ENCODE results near the gene SPCS3. TPM values are rescaled to one million over a fixed set of nuclear protein-coding genes. Genes with fewer than 3 reads are reported as not detected.
"Not testable (repeated sequence)": the region's sequence is repeated elsewhere in the genome, so short reads cannot be mapped to it uniquely, and the experiment has no call there.

Gene SPCS3
- total and polyA plus RNA-seq, 2 donors, result 47.3 to 192 TPM

DNA sequence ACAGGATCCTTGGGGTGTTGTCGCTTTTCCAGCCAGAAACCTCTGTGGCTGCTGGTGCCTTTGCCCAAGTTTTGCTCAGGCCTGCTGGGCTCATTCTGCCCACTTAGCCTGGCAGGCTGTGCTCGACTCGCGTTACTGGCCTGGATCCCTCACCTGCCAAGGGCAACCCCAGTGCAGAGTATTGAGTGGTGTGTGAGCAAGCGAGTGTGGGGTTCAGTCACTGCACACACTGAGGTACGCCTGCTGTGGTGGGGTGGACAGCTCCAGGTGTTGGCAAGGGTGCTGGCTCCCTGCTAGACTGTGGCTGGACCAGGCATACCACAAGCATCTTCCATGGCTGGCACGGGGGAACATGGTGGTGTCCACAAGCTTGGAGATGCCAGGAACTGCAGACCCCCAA is 22.6 kb downstream of the SPCS3 start:
- H3K4me1 ChIP-seq (ENCODE audit: insufficient read depth), result no peaks in the 10 kb centered on the region
- no peaks in the 10 kb centered on the region for H3K36me3 ChIP-seq (ENCODE audit: insufficient read depth)
- WGBS, result 90% methylated on average over 7 of the region's 7 CpGs
- no peak overlapping the region for H3K27ac ChIP-seq (ENCODE audit: low read depth)
- H3K4me3 ChIP-seq (ENCODE audit: low read depth, low read length), result no peak overlapping the region
- DNase-seq (ENCODE audit: extremely low spot score), result no peak

GRCh38 chr4:176343286-176343685 is 23.5 kb downstream of the SPCS3 start:
- WGBS, result 97% methylated on average over 2 of the region's 2 CpGs
- Histone ChIP-seq H3K36me3 (ENCODE audit: insufficient read depth) (no peaks in the 10 kb centered on the region), H3K4me3 (ENCODE audit: low read depth, low read length) (no peak overlapping the region), H3K4me1 (ENCODE audit: insufficient read depth) (no peaks in the 10 kb centered on the region), H3K27ac (ENCODE audit: low read depth) (no peak overlapping the region)
- DNase-seq (ENCODE audit: extremely low spot score), result no peak

DNA sequence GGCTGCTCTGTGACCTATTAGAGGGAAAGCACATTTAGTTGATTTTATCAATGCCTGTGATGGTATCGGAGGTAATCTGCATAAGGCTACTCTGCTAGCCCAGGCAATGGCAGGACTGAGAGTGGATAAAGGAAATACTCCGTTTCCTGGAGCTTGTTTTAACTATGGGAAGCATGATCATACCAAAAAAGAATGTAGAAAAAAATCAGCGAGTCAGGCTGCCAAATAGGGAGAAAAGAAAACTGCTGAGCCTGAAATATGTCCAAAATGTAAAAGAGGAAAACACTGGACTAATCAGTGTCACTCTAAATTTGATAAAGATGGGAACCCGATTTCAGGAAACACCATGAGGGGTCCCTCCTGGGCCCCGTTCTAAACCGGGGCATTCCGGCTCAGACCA is 25.6 kb downstream of the SPCS3 start:
- WGBS, result 55% methylated on average over 7 of the region's 7 CpGs
- H3K4me1 ChIP-seq (ENCODE audit: insufficient read depth); H3K4me3 ChIP-seq (ENCODE audit: low read depth, low read length); H3K27ac ChIP-seq (ENCODE audit: low read depth); H3K36me3 ChIP-seq (ENCODE audit: insufficient read depth); DNase-seq (ENCODE audit: extremely low spot score): not testable (repeated sequence)

DNA sequence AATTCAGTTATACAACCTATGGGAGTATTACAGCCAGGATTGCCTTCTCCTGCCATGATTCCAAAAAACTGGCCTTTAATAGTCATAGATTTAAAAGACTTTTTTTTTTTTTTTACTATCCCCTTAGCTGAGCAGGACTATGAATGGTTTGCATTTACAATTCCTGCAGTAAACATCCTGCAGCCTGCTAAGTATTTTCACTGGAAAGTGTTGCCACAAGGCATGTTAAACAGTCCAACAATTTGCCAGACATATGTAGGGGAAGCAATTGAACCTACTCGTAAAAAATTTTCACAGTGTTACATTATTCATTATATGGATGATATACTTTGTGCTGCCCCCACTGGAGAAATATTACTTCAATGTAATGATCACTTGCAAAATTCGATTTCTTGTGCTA is 27.1 kb downstream of the SPCS3 start:
- not testable (repeated sequence) for H3K4me3 ChIP-seq (ENCODE audit: low read depth, low read length); H3K4me1 ChIP-seq (ENCODE audit: insufficient read depth); H3K27ac ChIP-seq (ENCODE audit: low read depth); H3K36me3 ChIP-seq (ENCODE audit: insufficient read depth); DNase-seq (ENCODE audit: extremely low spot score)
- 68% methylated on average over 2 of the region's 2 CpGs for WGBS

- 96% methylated on average over 5 of the region's 5 CpGs for WGBS
- Histone ChIP-seq H3K36me3 (ENCODE audit: insufficient read depth) (peaks cover 2% of the 10 kb centered on the region), H3K4me1 (ENCODE audit: insufficient read depth) (no peaks in the 10 kb centered on the region), H3K4me3 (ENCODE audit: low read depth, low read length) (no peak overlapping the region), H3K27ac (ENCODE audit: low read depth) (no peak overlapping the region)
- no peak for DNase-seq (ENCODE audit: extremely low spot score)
These were observed 30.9 kb downstream of the SPCS3 start for GRCh38 chr4:176350671-176351070.

DNA sequence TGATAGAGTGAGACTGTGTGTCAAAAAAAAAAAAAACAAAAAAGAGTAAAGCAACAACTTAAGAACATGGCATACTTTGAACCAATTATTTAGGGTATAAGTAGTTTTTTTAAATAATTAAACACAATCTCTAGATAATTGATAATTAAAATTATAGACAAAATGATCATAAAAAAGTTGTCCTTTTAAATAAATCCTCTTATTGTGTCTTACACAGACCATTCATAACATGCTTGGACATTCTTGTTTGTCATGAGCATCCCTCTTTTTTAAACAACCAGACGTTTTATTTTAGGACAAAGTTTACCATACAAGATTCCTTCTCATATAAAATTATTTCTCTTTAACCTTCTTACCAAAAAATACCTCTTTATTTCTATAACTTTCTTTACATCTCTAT is 35.1 kb downstream of the SPCS3 start:
- no peak for DNase-seq (ENCODE audit: extremely low spot score)
- WGBS, result 50% methylated on average over 1 of the region's 1 CpG
- no peaks in the 10 kb centered on the region for H3K4me1 ChIP-seq (ENCODE audit: insufficient read depth)
- H3K27ac ChIP-seq (ENCODE audit: low read depth), result no peak overlapping the region
- peaks cover 1% of the 10 kb centered on the region for H3K36me3 ChIP-seq (ENCODE audit: insufficient read depth)
- H3K4me3 ChIP-seq (ENCODE audit: low read depth, low read length), result no peak overlapping the region

- no peak for DNase-seq (ENCODE audit: extremely low spot score)
- 35% methylated on average over 4 of the region's 4 CpGs for WGBS
- Histone ChIP-seq H3K27ac (ENCODE audit: low read depth) (no peak overlapping the region), H3K36me3 (ENCODE audit: insufficient read depth) (peaks cover 1% of the 10 kb centered on the region), H3K4me1 (ENCODE audit: insufficient read depth) (no peaks in the 10 kb centered on the region), H3K4me3 (ENCODE audit: low read depth, low read length) (no peak overlapping the region)
These were observed 37.8 kb downstream of the SPCS3 start for GRCh38 chr4:176357359-176358082.

DNA sequence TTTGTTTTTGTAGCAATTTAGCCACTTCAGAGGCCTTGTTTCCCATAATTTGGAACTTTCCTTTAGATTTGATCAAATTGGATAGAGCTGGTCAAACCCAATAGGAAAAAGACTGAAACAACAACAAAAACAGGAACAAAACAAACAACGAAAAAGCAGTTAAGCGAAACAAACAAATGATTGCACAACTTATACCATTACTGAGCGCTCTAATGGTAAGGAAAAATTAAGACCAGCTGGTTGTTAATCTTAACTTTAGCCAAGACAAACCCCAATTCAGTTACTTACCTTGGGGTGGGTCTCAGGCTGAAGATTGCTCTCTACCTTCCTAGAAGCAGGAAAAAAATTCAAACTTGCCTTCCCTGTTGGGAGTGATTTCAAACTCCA is 38.3 kb downstream of the SPCS3 start:
- Histone ChIP-seq H3K4me3 (ENCODE audit: low read depth, low read length) (no peak overlapping the region), H3K27ac (ENCODE audit: low read depth) (no peak overlapping the region), H3K36me3 (ENCODE audit: insufficient read depth) (peaks cover 1% of the 10 kb centered on the region), H3K4me1 (ENCODE audit: insufficient read depth) (no peaks in the 10 kb centered on the region)
- WGBS, result 96% methylated on average over 3 of the region's 3 CpGs
- no peak for DNase-seq (ENCODE audit: extremely low spot score)

DNA sequence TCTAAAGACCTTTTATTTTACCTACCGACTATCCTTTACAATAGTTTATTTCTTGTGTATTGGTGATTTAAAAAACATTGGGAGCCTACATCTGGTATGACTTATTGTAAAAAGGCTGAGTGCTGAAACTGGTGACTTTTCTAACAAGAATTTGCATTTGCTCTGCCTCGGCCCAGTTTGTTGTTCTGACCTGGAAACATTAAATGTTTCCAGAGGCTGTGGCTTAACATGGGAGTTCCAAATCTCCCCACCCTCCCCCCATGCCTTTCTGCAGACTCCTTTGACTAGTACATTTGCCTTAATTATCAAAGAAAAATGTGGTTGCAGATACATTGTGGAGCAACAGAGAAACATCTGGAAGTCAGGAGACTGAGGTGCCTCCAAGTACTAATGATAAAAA is 39.8 kb downstream of the SPCS3 start:
- DNase-seq (ENCODE audit: extremely low spot score), result no peak
- H3K4me3 ChIP-seq (ENCODE audit: low read depth, low read length), result no peak overlapping the region
- WGBS, result 66% methylated on average over 2 of the region's 2 CpGs
- H3K36me3 ChIP-seq (ENCODE audit: insufficient read depth), result peaks cover 1% of the 10 kb centered on the region
- H3K4me1 ChIP-seq (ENCODE audit: insufficient read depth), result no peaks in the 10 kb centered on the region
- H3K27ac ChIP-seq (ENCODE audit: low read depth), result no peak overlapping the region

DNA sequence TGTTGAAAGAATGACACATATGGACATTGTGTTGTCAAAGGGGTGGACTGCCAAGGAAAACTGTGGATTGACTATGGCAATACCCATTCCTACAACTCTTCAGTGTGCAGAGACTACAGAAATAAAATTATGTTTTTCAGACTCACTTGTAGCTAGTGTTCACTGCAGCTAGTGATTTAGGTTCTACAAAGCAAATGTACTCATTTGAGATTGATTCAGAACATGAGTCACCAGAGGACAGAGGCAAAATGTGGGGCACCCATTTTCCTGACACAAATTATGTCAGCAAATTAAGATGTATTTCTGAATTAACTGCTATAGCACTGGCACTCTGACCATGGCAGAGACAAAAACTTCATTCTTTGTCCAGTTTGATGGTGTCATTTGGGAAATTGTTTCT is 40.7 kb downstream of the SPCS3 start:
- Histone ChIP-seq H3K4me3 (ENCODE audit: low read depth, low read length) (no peak overlapping the region), H3K27ac (ENCODE audit: low read depth) (no peak overlapping the region), H3K36me3 (ENCODE audit: insufficient read depth) (peaks cover 1% of the 10 kb centered on the region), H3K4me1 (ENCODE audit: insufficient read depth) (no peaks in the 10 kb centered on the region)
- no peak for DNase-seq (ENCODE audit: extremely low spot score)

- DNase-seq (ENCODE audit: extremely low spot score), result no peak
- whole genome bisulfite sequencing, result 61% methylated on average over 1 of the region's 1 CpG
- Histone ChIP-seq H3K36me3 (ENCODE audit: insufficient read depth) (peaks cover 1% of the 10 kb centered on the region), H3K4me3 (ENCODE audit: low read depth, low read length) (no peak overlapping the region), H3K27ac (ENCODE audit: low read depth) (no peak overlapping the region), H3K4me1 (ENCODE audit: insufficient read depth) (no peaks in the 10 kb centered on the region)
These were observed 43.3 kb downstream of the SPCS3 start for GRCh38 chr4:176363072-176363471.

- Histone ChIP-seq H3K36me3 (ENCODE audit: insufficient read depth) (no peaks in the 10 kb centered on the region), H3K4me1 (ENCODE audit: insufficient read depth) (no peaks in the 10 kb centered on the region), H3K27ac (ENCODE audit: low read depth) (no peak overlapping the region), H3K4me3 (ENCODE audit: low read depth, low read length) (no peak overlapping the region)
- 74% methylated on average over 8 of the region's 8 CpGs for WGBS
- DNase-seq (ENCODE audit: extremely low spot score), result no peak
These were observed 48.2 kb downstream of the SPCS3 start for GRCh38 chr4:176367771-176368465.

GRCh38 chr4:176376032-176376614 is 56.4 kb downstream of the SPCS3 start:
- Histone ChIP-seq H3K36me3 (ENCODE audit: insufficient read depth) (no peaks in the 10 kb centered on the region), H3K4me3 (ENCODE audit: low read depth, low read length) (no peak overlapping the region), H3K4me1 (ENCODE audit: insufficient read depth) (no peaks in the 10 kb centered on the region), H3K27ac (ENCODE audit: low read depth) (no peak overlapping the region)
- WGBS, result 5% methylated on average over 2 of the region's 2 CpGs
- no peak for DNase-seq (ENCODE audit: extremely low spot score)

GRCh38 chr4:176377780-176378179 is 58.0 kb downstream of the SPCS3 start:
- no peak overlapping the region for H3K4me3 ChIP-seq (ENCODE audit: low read depth, low read length)
- no peak for DNase-seq (ENCODE audit: extremely low spot score)
- no peak overlapping the region for H3K27ac ChIP-seq (ENCODE audit: low read depth)
- H3K4me1 ChIP-seq (ENCODE audit: insufficient read depth), result no peaks in the 10 kb centered on the region
- no peaks in the 10 kb centered on the region for H3K36me3 ChIP-seq (ENCODE audit: insufficient read depth)

Data from urinary bladder (tissue), 4 donors.